Liver (tissue), 9 donors: Measurements from ENCODE around the gene TPD52L2. TPM values are rescaled to one million over a fixed set of nuclear protein-coding genes. Genes with fewer than 3 reads are reported as not detected.

Experiments
- DNase-seq: peaks from one replicate; pipeline ENCODE4 v3.0.0-alpha.2; 2017; ENCODE audit warnings: low spot score
- H3K27ac ChIP-seq, 2 donors: one replicate each; pipeline ENCODE4 v1.7.0; 2013; ENCODE audit warnings: inconsistent platforms in 2 of 2, low read length in 2 of 2, control low read depth in 1 of 2, low read depth in 1 of 2, mild to moderate bottlenecking in 1 of 2
- H3K27me3 ChIP-seq, 4 donors: one replicate each; pipeline versions ENCODE4 v1.6.1 to v1.7.0; 2013; ENCODE audit warnings: low read length in 3 of 4, inconsistent platforms in 1 of 4, mild to moderate bottlenecking in 1 of 4, moderate library complexity in 1 of 4; ENCODE audit not compliant: control insufficient read depth in 4 of 4, insufficient read depth in 4 of 4
- H3K36me3 ChIP-seq, 4 donors: one replicate each; pipeline versions ENCODE4 v1.6.1 to v1.7.0; 2013; ENCODE audit warnings: low read length in 3 of 4, mild to moderate bottlenecking in 3 of 4, low read depth in 1 of 4, moderate library complexity in 1 of 4; ENCODE audit not compliant: control insufficient read depth in 4 of 4, insufficient read depth in 3 of 4
- H3K4me1 ChIP-seq, 4 donors: one replicate each; pipeline versions ENCODE4 v1.6.1 to v1.7.0; 2013; ENCODE audit warnings: low read length in 3 of 4, mild to moderate bottlenecking in 3 of 4, moderate library complexity in 1 of 4; ENCODE audit not compliant: control insufficient read depth in 4 of 4, insufficient read depth in 4 of 4
- H3K4me3 ChIP-seq, 3 donors: one replicate each; pipeline versions ENCODE4 v1.6.1 to v1.7.0; 2013; ENCODE audit warnings: low read length in 3 of 3, control low read depth in 1 of 3, low read depth in 1 of 3, mild to moderate bottlenecking in 1 of 3
- H3K9ac ChIP-seq, 2 donors: one replicate each; pipeline ENCODE4 v1.7.0; 2013; ENCODE audit warnings: low read length in 2 of 2, mild to moderate bottlenecking in 2 of 2, moderate library complexity in 2 of 2, control low read depth in 1 of 2, low read depth in 1 of 2
- H3K9me3 ChIP-seq, 4 donors: one replicate each; pipeline versions ENCODE4 v1.6.1 to v1.7.0; 2013; ENCODE audit warnings: low read length in 3 of 4; ENCODE audit not compliant: control insufficient read depth in 4 of 4
- ATF3 ChIP-seq: IDR thresholded peaks from 2 replicates; pipeline ENCODE4 v1.6.1; 2016; ENCODE audit warnings: antibody characterized with exemption
- CTCF ChIP-seq: fragments of 150-350 bp; IDR thresholded peaks from 2 replicates; pipeline ENCODE4 v1.5.1; 2017; ENCODE audit warnings: improper control_type of control experiment, low read depth, low read length; ENCODE audit not compliant: missing input control
- FOXA1 ChIP-seq: IDR thresholded peaks from 2 replicates; pipeline ENCODE4 v1.6.1; 2016; ENCODE audit warnings: antibody characterized with exemption
- FOXA2 ChIP-seq: IDR thresholded peaks from 2 replicates; pipeline ENCODE4 v1.6.1; 2016; ENCODE audit warnings: antibody characterized with exemption
- GABPA ChIP-seq, 2 donors: IDR thresholded peaks in 1 of 2; conservative IDR thresholded peaks in 1 of 2; 2 replicates each; pipeline ENCODE4 v1.6.1; 2016; ENCODE audit warnings: antibody characterized with exemption in 2 of 2, mild to moderate bottlenecking in 1 of 2, moderate library complexity in 1 of 2
- HNF4A ChIP-seq, 2 donors: conservative IDR thresholded peaks; 2 replicates each; pipeline ENCODE4 v1.6.1; 2016; ENCODE audit warnings: antibody characterized with exemption in 2 of 2, mild to moderate bottlenecking in 2 of 2
- HNF4G ChIP-seq: IDR thresholded peaks from 2 replicates; pipeline ENCODE4 v1.6.1; 2016; ENCODE audit warnings: antibody characterized with exemption
- JUND ChIP-seq, 2 donors: IDR thresholded peaks; 2 replicates each; pipeline ENCODE4 v1.6.1; 2016; ENCODE audit warnings: antibody characterized with exemption in 2 of 2
- MAX ChIP-seq: IDR thresholded peaks from 2 replicates; pipeline ENCODE4 v1.6.1; 2016; ENCODE audit warnings: antibody characterized with exemption
- NR2F2 ChIP-seq: IDR thresholded peaks from 2 replicates; pipeline ENCODE4 v1.6.1; 2016; ENCODE audit warnings: antibody characterized with exemption
- REST ChIP-seq: IDR thresholded peaks from 2 replicates; pipeline ENCODE4 v1.6.1; 2016; ENCODE audit warnings: antibody characterized with exemption, mild to moderate bottlenecking
- RXRA ChIP-seq, 2 donors: IDR thresholded peaks; 2 replicates each; pipeline ENCODE4 v1.6.1; 2017 to 2018; ENCODE audit warnings: antibody characterized with exemption in 2 of 2, mild to moderate bottlenecking in 1 of 2
- TAF1 ChIP-seq: conservative IDR thresholded peaks from 2 replicates; pipeline ENCODE4 v1.6.1; 2016; ENCODE audit warnings: antibody characterized with exemption, mild to moderate bottlenecking
- YY1 ChIP-seq: IDR thresholded peaks from 2 replicates; pipeline ENCODE4 v1.6.1; 2016; ENCODE audit warnings: antibody characterized with exemption, mild to moderate bottlenecking
- ZBTB33 ChIP-seq: IDR thresholded peaks from 2 replicates; pipeline ENCODE4 v1.6.1; 2016; ENCODE audit warnings: antibody characterized with exemption
- WGBS: extraction: QIAGEN DNeasy Blood & Tissue Kit; methylation state at CpG from one replicate; pipeline ENCODE4 v1.1.7; 2013; 5-methylcytosine and 5-hydroxymethylcytosine counted together
- polyA plus RNA-seq, 2 donors: library from polyadenylated mRNA; stranded (reverse) in 1 of 2; unstranded in 1 of 2; fragments of 200-250 nt in 1 of 2; fragments of >200 nt in 1 of 2; fragmentation: Nextera tagmentation in 1 of 2; extraction: Ambion mirVana in 1 of 2; gene quantifications; one replicate each; pipeline versions ENCODE4 v1.2.1 to v1.2.3, GENCODE V29; 2013 to 2015
- total RNA-seq, 2 donors: library from RNA; depleted of rRNA; stranded (reverse); fragments of >200 nt; gene quantifications; one replicate each; pipeline ENCODE4 v1.2.3, GENCODE V29; 2014
- donor health status: healthy.
- donor health status: healthy.
- donor health status: healthy.
- donor health status: healthy.
- donor health status: healthy.

Gene TPD52L2
- total and polyA plus RNA-seq, 4 donors: 12.3 to 33.0 (median 28.2) TPM

- TF ChIP-seq ZBTB33: no peak
- TF ChIP-seq NR2F2: no peak
- no peak for TF ChIP-seq ATF3
Observed at GRCh38 chr20:63930971-63931553, 66.0 kb downstream of the TPD52L2 start (continued).

GRCh38 chr20:63931735-63932134 lies 66.7 kb downstream of the TPD52L2 start:
- WGBS: 98% methylated on average over 19 of the region's 19 CpGs
- no peaks in the 10 kb centered on the region for H3K9me3 ChIP-seq
- TF ChIP-seq YY1 (no peak), JUND (IDR thresholded peaks at IDR 0.05) (no peak), RXRA (IDR thresholded peaks at IDR 0.05) (no peak), HNF4G (no peak), ZBTB33 (no peak), TAF1 (no peak), ATF3 (no peak), HNF4A (conservative IDR thresholded peaks at IDR 0.05) (no peak), GABPA (IDR thresholded peaks at IDR 0.05 in 1 of 2, conservative IDR thresholded peaks at IDR 0.05 in 1 of 2) (no peak), FOXA2 (no peak), NR2F2 (no peak), MAX (no peak), CTCF (no peak), REST (no peak), FOXA1 (no peak)
- H3K27ac ChIP-seq: no peak overlapping the region
- H3K36me3 ChIP-seq: peaks cover 15 to 63% (median 37%) of the 10 kb centered on the region in 4 donors
- no peak overlapping the region for H3K9ac ChIP-seq
- H3K4me3 ChIP-seq: no peak overlapping the region
- H3K27me3 ChIP-seq: no peaks in the 10 kb centered on the region
- DNase-seq: no peak
- no peaks in the 10 kb centered on the region for H3K4me1 ChIP-seq
